Heart right ventricle (tissue), 16 donors: ENCODE measurements around the gene MEGF11. TPM values are rescaled to one million over a fixed set of nuclear protein-coding genes. Genes with fewer than 3 reads are reported as not detected.

Experiments used
- ATAC-seq, 8 donors: fragments of 200-7000 bp; cut with Tn5 transposase; one replicate each; pipeline ENCODE4 v1.9.1; 2020; ENCODE audit warnings: mild to moderate bottlenecking in 8 of 8, moderate library complexity in 8 of 8, moderate number of reproducible peaks in 1 of 8
- DNase-seq, 2 donors: peaks; one replicate each; pipeline ENCODE4 v3.0.0-alpha.2; 2020
- H3K27ac ChIP-seq, 10 donors: fragments of 200-600 bp; sonication (generic) in 2 of 10; one replicate each; pipeline versions ENCODE4 v1.5.0 to v1.8.0; 2020 to 2022; ENCODE audit warnings: mild to moderate bottlenecking in 3 of 10
- H3K27me3 ChIP-seq, 7 donors: fragments of 200-600 bp; one replicate each; pipeline ENCODE4 v1.8.0; 2021 to 2022; ENCODE audit warnings: mild to moderate bottlenecking in 2 of 7
- H3K36me3 ChIP-seq, 9 donors: fragments of 200-600 bp; sonication (generic) in 1 of 9; one replicate each; pipeline versions ENCODE4 v1.5.0 to v1.8.0; 2020 to 2022; ENCODE audit warnings: mild to moderate bottlenecking in 2 of 9
- H3K4me1 ChIP-seq, 9 donors: fragments of 200-600 bp; sonication (generic) in 1 of 9; one replicate each; pipeline versions ENCODE4 v1.5.0 to v1.8.0; 2020 to 2022; ENCODE audit warnings: mild to moderate bottlenecking in 4 of 9
- H3K4me3 ChIP-seq, 10 donors: fragments of 200-600 bp; sonication (generic) in 2 of 10; one replicate each; pipeline versions ENCODE4 v1.5.0 to v1.8.0; 2020 to 2022; ENCODE audit warnings: mild to moderate bottlenecking in 7 of 10, moderate library complexity in 2 of 10
- H3K9me3 ChIP-seq, 11 donors: fragments of 200-600 bp in 10 of 11; sonication (generic) in 2 of 11; one replicate each; pipeline versions ENCODE4 v1.5.0 to v1.8.0; 2013 to 2022; ENCODE audit warnings: mild to moderate bottlenecking in 2 of 11, control low read depth in 1 of 11, moderate library complexity in 1 of 11
- CTCF ChIP-seq, 9 donors: fragments of 200-600 bp; sonication (generic) in 2 of 9; IDR thresholded peaks; one replicate each; pipeline versions ENCODE4 v1.5.0 to v1.8.0; 2021 to 2022; ENCODE audit warnings: antibody characterized with exemption in 9 of 9, mild to moderate bottlenecking in 5 of 9, moderate library complexity in 1 of 9
- WGBS, 2 donors: extraction: QIAGEN DNeasy Blood & Tissue Kit; methylation state at CpG; one replicate each; pipeline ENCODE4 v1.1.7; 2013; ENCODE audit warnings: inconsistent platforms in 1 of 2; 5-methylcytosine and 5-hydroxymethylcytosine counted together
- intact Hi-C, 10 donors: fragments of 100-400 bp; cut with DNase I; formaldehyde crosslinking; loops; one replicate each; pipeline versions ENCODE4 v1.11.1 to v1.14.2; 2022
- polyA plus RNA-seq, 2 donors: library from polyadenylated mRNA; stranded (reverse); fragments of 200-250 nt; gene quantifications; one replicate each; pipeline ENCODE4 v1.2.3, GENCODE V29; 2013
- total RNA-seq, 10 donors: library from RNA; stranded (reverse); fragmentation: NEBNext Ultra II Directional in 3 of 10; extraction: Animal tissue kit (Norgen Biotek cat#: 25700) in 3 of 10; gene quantifications; one replicate each; pipeline versions ENCODE4 v1.2.1 to v1.2.4, GENCODE V29; 2021 to 2023
- donor health status: Arrhythmogenic right ventricular cardiomyopathy.
- donor health status: ischemic (EF 13 %, LVEDD 7.1; RV severe dilation, severe dysfunction).
- donor health status: healthy with polysubstance abuse.
- donor health status: DM: no; HTN: yes; CAD: no.
- donor health status: DM: no; HTN: no; CAD: no.
- donor health status: ischemic (EF 25% LVEDD 6.9; RV normal size, moderate dysfunction).
- donor health status: ischemic (EF 25% LVEDD 5.7; RV mildly dilated, moderate dysfunction).
- donor health status: healthy.
- donor health status: DM: yes; HTN: yes; CAD: no.
- donor health status: Ischemic cardiomyopathy.
- donor health status: ischemic (EF 35%, LVEDD 5.7; RV mildly dilated, moderate dysfunction).
- donor health status: nonischemic (EF 11% LVEDD 7.7; RV severe dilation, severe dysfunction).
- donor health status: DM: yes; HTN: yes; CAD: no.
- donor health status: PGD.
- donor health status: ischemic (EF 29% LVEDD 5.4; RV normal size, mild dysfunction).
- donor health status: nonischemic (EF 23%, LVEDD 6.1; RV moderate dilation, normal function).

MEGF11 gene
- total and polyA plus RNA-seq, 12 donors, result 0.03 TPM; not detected in 11

GRCh38 chr15:66147440-66147839, 106.1 kb downstream of the MEGF11 start:
- no peaks in the 10 kb centered on the region for H3K9me3 ChIP-seq
- no peak overlapping the region for H3K27ac ChIP-seq
- H3K36me3 ChIP-seq, result no peaks in the 10 kb centered on the region
- H3K4me1 ChIP-seq, result peaks cover 0 to 4% (median 0%) of the 10 kb centered on the region in 9 donors
- H3K4me3 ChIP-seq, result no peak overlapping the region
- intact Hi-C loops, result loop anchor here in 1 of 10 donors (10.0 kb wide), 1 partner anchor 163 kb away; no protein-coding TSS in a partner anchor
- DNase-seq (no peak), ATAC-seq (no peak)
- no peak for TF ChIP-seq CTCF (IDR thresholded peaks at IDR 0.05)
- WGBS, 2 donors, result 88 to 95% methylated on average over 3 of the region's 3 CpGs
- peaks cover 0 to 33% (median 12%) of the 10 kb centered on the region in 7 donors for H3K27me3 ChIP-seq

- H3K4me3 ChIP-seq, result no peak overlapping the region
- no peaks in the 10 kb centered on the region for H3K4me1 ChIP-seq
- DNase-seq (no peak), ATAC-seq (no peak)
- WGBS, 2 donors, result 59 to 68% methylated on average over 6 of the region's 6 CpGs
- no peak overlapping the region for H3K27ac ChIP-seq
- intact Hi-C loops, result loop anchor here in 1 of 10 donors (10.0 kb wide), 1 partner anchor 161 kb away; no protein-coding TSS in a partner anchor
- no peak for TF ChIP-seq CTCF (IDR thresholded peaks at IDR 0.05)
- no peaks in the 10 kb centered on the region for H3K9me3 ChIP-seq
- peaks cover 0 to 26% (median 0%) of the 10 kb centered on the region in 7 donors for H3K27me3 ChIP-seq
- H3K36me3 ChIP-seq, result no peaks in the 10 kb centered on the region
Measured at GRCh38 chr15:66145726-66146182, 107.8 kb downstream of the MEGF11 start.

- intact Hi-C loops, result loop anchor here in 1 of 10 donors (10.0 kb wide), 1 partner anchor 160 kb away; no protein-coding TSS in a partner anchor
- Histone ChIP-seq H3K27ac (no peak overlapping the region), H3K27me3 (peaks cover 0 to 26% (median 0%) of the 10 kb centered on the region in 7 donors), H3K4me3 (no peak overlapping the region), H3K9me3 (no peaks in the 10 kb centered on the region), H3K4me1 (no peaks in the 10 kb centered on the region), H3K36me3 (no peaks in the 10 kb centered on the region)
- no peak for ATAC-seq
- DNase-seq, result no peak
- no peak for TF ChIP-seq CTCF (IDR thresholded peaks at IDR 0.05)
- 77 to 85% methylated on average over 8 of the region's 8 CpGs for WGBS, 2 donors
Measured at GRCh38 chr15:66144978-66145725, 108.4 kb downstream of the MEGF11 start.

- no peak for ATAC-seq
- Histone ChIP-seq H3K4me1 (peaks cover 0 to 21% (median 8%) of the 10 kb centered on the region in 9 donors), H3K27me3 (peaks cover 0 to 19% (median 0%) of the 10 kb centered on the region in 7 donors), H3K4me3 (no peak overlapping the region), H3K9me3 (no peaks in the 10 kb centered on the region), H3K36me3 (no peaks in the 10 kb centered on the region), H3K27ac (no peak overlapping the region)
- WGBS, 2 donors, result 85 to 88% methylated on average over 11 of the region's 11 CpGs
- no peak for TF ChIP-seq CTCF (IDR thresholded peaks at IDR 0.05)
- intact Hi-C loops, result loop anchor here in 1 of 10 donors (10.0 kb wide), 1 partner anchor 157 kb away; no protein-coding TSS in a partner anchor
- no peak for DNase-seq
Measured at GRCh38 chr15:66142285-66142684, 111.3 kb downstream of the MEGF11 start.
